ENCODE measurements around the gene EML6. TPM values are rescaled to one million over a fixed set of nuclear protein-coding genes. Genes with fewer than 3 reads are reported as not detected.

Gene EML6
- total and polyA plus RNA-seq, 2 of the 13 experiments (the other 11 are each of a cell fraction or from before 2014, with no cell fraction given): 17.2 to 32.4 TPM

DNA sequence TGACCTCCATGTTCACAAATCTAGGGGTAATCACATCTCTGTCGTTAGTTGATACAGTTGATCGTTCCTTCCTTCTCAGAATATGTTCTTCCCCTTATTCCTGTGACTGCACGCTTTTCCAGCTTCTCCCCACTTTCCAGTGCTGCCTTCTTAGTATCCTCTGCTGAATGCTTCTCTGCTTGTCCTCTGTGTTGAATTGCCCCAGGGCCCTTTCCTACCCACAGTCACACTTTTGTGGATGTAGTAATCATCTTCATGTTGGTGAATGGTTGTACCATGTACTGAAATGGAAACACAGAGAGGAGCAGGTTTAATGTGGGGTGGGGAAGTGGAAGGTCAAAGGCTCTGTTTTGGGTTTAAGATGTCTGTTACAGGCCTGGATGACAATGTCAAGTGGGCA lies 47.2 kb downstream of the EML6 start:
- Histone ChIP-seq H3K9ac (ENCODE audit: insufficient read depth, low read depth, low read length) (no peak overlapping the region), H3K4me2 (ENCODE audit: low read depth, low read length) (no peak overlapping the region), H3K9me3 (ENCODE audit: low read length) (peaks cover 10% of the 10 kb centered on the region), H3K4me1 (ENCODE audit: insufficient read depth, low read length) (no peaks in the 10 kb centered on the region), H4K20me1 (ENCODE audit: insufficient read depth, low read length) (no peaks in the 10 kb centered on the region), H2AFZ (ENCODE audit: low read length) (no peak overlapping the region), H3K4me3 (replicated peaks in 1 of 3; ENCODE audit: insufficient read depth in 1 of 3, low read depth in 2 of 3, low read length in 3 of 3) (no peak overlapping the region), H3K27ac (ENCODE audit: extremely low read length, insufficient read depth, low read length) (no peak overlapping the region), H3K36me3 (replicated peaks in 1 of 2; ENCODE audit: control insufficient read depth in 1 of 2, insufficient read depth in 2 of 2, low read length in 2 of 2) (no peaks in the 10 kb centered on the region), H3K79me2 (ENCODE audit: insufficient read depth, low read length) (no peaks in the 10 kb centered on the region), H3K27me3 (ENCODE audit: control insufficient read depth in 1 of 2, insufficient read depth in 2 of 2, low read length in 2 of 2) (no peaks in the 10 kb centered on the region)
- in situ Hi-C loops (cut with HindIII; ENCODE audit: extremely low pct_ligation_motif_present, low pct_unique_long_range_greater_than_20kb): no loop called here
- DNase-seq (ENCODE audit: low spot score): no peak
- TF ChIP-seq TSC22D2 (CRISPR knock-in tag; IDR thresholded peaks at IDR 0.05; ENCODE audit: borderline replicate concordance): no peak
- no peak for TF ChIP-seq ZNF496 (CRISPR knock-in tag; IDR thresholded peaks at IDR 0.05; ENCODE audit: insufficient replicate concordance)
- TF ChIP-seq, protein P1, sequence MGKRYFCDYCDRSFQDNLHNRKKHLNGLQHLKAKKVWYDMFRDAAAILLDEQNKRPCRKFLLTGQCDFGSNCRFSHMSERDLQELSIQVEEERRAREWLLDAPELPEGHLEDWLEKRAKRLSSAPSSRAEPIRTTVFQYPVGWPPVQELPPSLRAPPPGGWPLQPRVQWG (CRISPR knock-in tag; IDR thresholded peaks at IDR 0.05; ENCODE audit: borderline replicate concordance, low read depth): no peak
- TF ChIP-seq ZNF343 (CRISPR knock-in tag; IDR thresholded peaks at IDR 0.05): no peak
- no peak for TF ChIP-seq EZH2 (conservative IDR thresholded peaks at IDR 0.05; ENCODE audit: low read depth, low read length)
- TF ChIP-seq, protein P2, sequence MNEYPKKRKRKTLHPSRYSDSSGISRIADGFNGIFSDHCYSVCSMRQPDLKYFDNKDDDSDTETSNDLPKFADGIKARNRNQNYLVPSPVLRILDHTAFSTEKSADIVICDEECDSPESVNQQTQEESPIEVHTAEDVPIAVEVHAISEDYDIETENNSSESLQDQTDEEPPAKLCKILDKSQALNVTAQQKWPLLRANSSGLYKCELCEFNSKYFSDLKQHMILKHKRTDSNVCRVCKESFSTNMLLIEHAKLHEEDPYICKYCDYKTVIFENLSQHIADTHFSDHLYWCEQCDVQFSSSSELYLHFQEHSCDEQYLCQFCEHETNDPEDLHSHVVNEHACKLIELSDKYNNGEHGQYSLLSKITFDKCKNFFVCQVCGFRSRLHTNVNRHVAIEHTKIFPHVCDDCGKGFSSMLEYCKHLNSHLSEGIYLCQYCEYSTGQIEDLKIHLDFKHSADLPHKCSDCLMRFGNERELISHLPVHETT (CRISPR knock-in tag; conservative IDR thresholded peaks at IDR 0.05): no peak
- no peak for TF ChIP-seq ZNF296 (CRISPR knock-in tag; conservative IDR thresholded peaks at IDR 0.05)
- TF ChIP-seq, protein P3, sequence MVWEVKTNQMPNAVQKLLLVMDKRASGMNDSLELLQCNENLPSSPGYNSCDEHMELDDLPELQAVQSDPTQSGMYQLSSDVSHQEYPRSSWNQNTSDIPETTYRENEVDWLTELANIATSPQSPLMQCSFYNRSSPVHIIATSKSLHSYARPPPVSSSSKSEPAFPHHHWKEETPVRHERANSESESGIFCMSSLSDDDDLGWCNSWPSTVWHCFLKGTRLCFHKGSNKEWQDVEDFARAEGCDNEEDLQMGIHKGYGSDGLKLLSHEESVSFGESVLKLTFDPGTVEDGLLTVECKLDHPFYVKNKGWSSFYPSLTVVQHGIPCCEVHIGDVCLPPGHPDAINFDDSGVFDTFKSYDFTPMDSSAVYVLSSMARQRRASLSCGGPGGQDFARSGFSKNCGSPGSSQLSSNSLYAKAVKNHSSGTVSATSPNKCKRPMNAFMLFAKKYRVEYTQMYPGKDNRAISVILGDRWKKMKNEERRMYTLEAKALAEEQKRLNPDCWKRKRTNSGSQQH (CRISPR knock-in tag; IDR thresholded peaks at IDR 0.05; ENCODE audit: low read depth): no peak
- TF ChIP-seq, protein P4, sequence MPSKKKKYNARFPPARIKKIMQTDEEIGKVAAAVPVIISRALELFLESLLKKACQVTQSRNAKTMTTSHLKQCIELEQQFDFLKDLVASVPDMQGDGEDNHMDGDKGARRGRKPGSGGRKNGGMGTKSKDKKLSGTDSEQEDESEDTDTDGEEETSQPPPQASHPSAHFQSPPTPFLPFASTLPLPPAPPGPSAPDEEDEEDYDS (CRISPR knock-in tag; IDR thresholded peaks at IDR 0.05): no peak
- no peak for TF ChIP-seq ARID2 (CRISPR knock-in tag; IDR thresholded peaks at IDR 0.05; ENCODE audit: borderline replicate concordance)
- intact Hi-C loops (cut with micrococcal nuclease; ENCODE audit: unreplicated experiment): no loop called here
- BruUV-seq (replicated peaks): no TSS peak
- ChIA-PET CTCF (ENCODE audit: low intra/inter-chr PET ratio, low total read pairs) (no interaction called here), POLR2A (no interaction called here)
- 88% methylated on average over 3 of the region's 3 CpGs for WGBS (ENCODE audit: low lambda C conversion rate)
- no peak for ATAC-seq
- no peak for FAIRE-seq
